ACC112 (cell line): Measurements from ENCODE around the gene NAV3.

ENCODE experiments used
- H2AFZ ChIP-seq: fragments of 200-600 bp; sonication (generic); one replicate; pipeline ENCODE4 v1.6.0; 2017; ENCODE audit warnings: antibody characterized with exemption, low read length; ENCODE audit not compliant: unreplicated experiment
- H3K27ac ChIP-seq: fragments of 200-600 bp; sonication (generic); 2 replicates; pipeline ENCODE4 v1.5.1; 2014; ENCODE audit warnings: low read depth, mild to moderate bottlenecking, antibody characterized with exemption, low read length, moderate library complexity
- H3K27me3 ChIP-seq: fragments of 200-600 bp; sonication (generic); 2 replicates; pipeline ENCODE4 v1.6.1; 2014; ENCODE audit warnings: mild to moderate bottlenecking, antibody characterized with exemption, low read length, moderate library complexity, mixed read lengths; ENCODE audit not compliant: insufficient read depth
- H3K36me3 ChIP-seq: fragments of 200-600 bp; sonication (generic); 2 replicates; pipeline ENCODE4 v1.6.1; 2016; ENCODE audit warnings: mild to moderate bottlenecking, antibody characterized with exemption, low read length, moderate library complexity, mixed read lengths; ENCODE audit not compliant: insufficient read depth
- H3K4me1 ChIP-seq: fragments of 200-600 bp; sonication (generic); one replicate; pipeline ENCODE4 v1.6.1; 2016; ENCODE audit warnings: low read length, mixed read lengths; ENCODE audit not compliant: insufficient read depth, unreplicated experiment, control insufficient read depth
- H3K4me3 ChIP-seq: fragments of 200-600 bp; sonication (generic); 2 replicates; pipeline ENCODE4 v1.5.1; 2014; ENCODE audit warnings: mild to moderate bottlenecking, low read depth, low read length
- H3K79me2 ChIP-seq: fragments of 200-600 bp; sonication (generic); one replicate; pipeline ENCODE4 v1.6.0; 2016; ENCODE audit warnings: low read length; ENCODE audit not compliant: control insufficient read depth, unreplicated experiment, insufficient read depth

Gene NAV3

GRCh38 chr12:77999074-77999715 lies 168.5 kb downstream of the NAV3 start:
- peaks cover 24% of the 10 kb centered on the region for H3K4me1 ChIP-seq
- H3K79me2 ChIP-seq = peaks cover 4% of the 10 kb centered on the region
- no peak overlapping the region for H2AFZ ChIP-seq
- no peaks in the 10 kb centered on the region for H3K27me3 ChIP-seq
- H3K36me3 ChIP-seq = peaks cover 7% of the 10 kb centered on the region
- no peak overlapping the region for H3K4me3 ChIP-seq
- H3K27ac ChIP-seq = no peak overlapping the region

- Histone ChIP-seq H3K4me3 (no peak overlapping the region), H3K4me1 (peaks cover 5% of the 10 kb centered on the region)
Measured at GRCh38 chr12:78002878-78003277, 172.2 kb downstream of the NAV3 start.

GRCh38 chr12:78004249-78005093 lies 173.8 kb downstream of the NAV3 start:
- no peak overlapping the region for H2AFZ ChIP-seq
- no peak overlapping the region for H3K4me3 ChIP-seq
- H3K27me3 ChIP-seq = no peaks in the 10 kb centered on the region
- H3K79me2 ChIP-seq = peaks cover 14% of the 10 kb centered on the region
- peaks cover 5% of the 10 kb centered on the region for H3K4me1 ChIP-seq
- H3K36me3 ChIP-seq = peaks cover 17% of the 10 kb centered on the region; the same call in 1 of the 2 replicates
- H3K27ac ChIP-seq = no peak overlapping the region

More at GRCh38 chr12:78002878-78003277, 172.2 kb downstream of the NAV3 start:
- Histone ChIP-seq H2AFZ (no peak overlapping the region), H3K36me3 (peaks cover 19% of the 10 kb centered on the region), H3K27me3 (no peaks in the 10 kb centered on the region), H3K27ac (no peak overlapping the region), H3K79me2 (peaks cover 12% of the 10 kb centered on the region)

- Histone ChIP-seq H3K36me3 (peaks cover 17% of the 10 kb centered on the region; the same call in 1 of the 2 replicates), H2AFZ (no peak overlapping the region), H3K79me2 (peaks cover 15% of the 10 kb centered on the region)
Measured at GRCh38 chr12:78005094-78005492, 174.4 kb downstream of the NAV3 start.

GRCh38 chr12:78007173-78007572 lies 176.5 kb downstream of the NAV3 start:
- Histone ChIP-seq H3K27me3 (no peaks in the 10 kb centered on the region), H3K79me2 (peaks cover 17% of the 10 kb centered on the region), H2AFZ (no peak overlapping the region), H3K27ac (no peak overlapping the region), H3K4me1 (peaks cover 5% of the 10 kb centered on the region), H3K4me3 (no peak overlapping the region), H3K36me3 (peaks cover 19% of the 10 kb centered on the region; the same call in 1 of the 2 replicates)

More at GRCh38 chr12:78005094-78005492, 174.4 kb downstream of the NAV3 start:
- Histone ChIP-seq H3K27me3 (no peaks in the 10 kb centered on the region), H3K4me3 (no peak overlapping the region), H3K27ac (no peak overlapping the region), H3K4me1 (peaks cover 5% of the 10 kb centered on the region)

- H3K4me1 ChIP-seq = no peaks in the 10 kb centered on the region
- H2AFZ ChIP-seq = no peak overlapping the region
- H3K27me3 ChIP-seq = no peaks in the 10 kb centered on the region
- H3K4me3 ChIP-seq = no peak overlapping the region
- H3K79me2 ChIP-seq = peaks cover 22% of the 10 kb centered on the region
- no peak overlapping the region for H3K27ac ChIP-seq
- peaks cover 22% of the 10 kb centered on the region; the same call in 1 of the 2 replicates for H3K36me3 ChIP-seq
Measured at GRCh38 chr12:78009031-78009430, 178.3 kb downstream of the NAV3 start.

GRCh38 chr12:78018171-78018910 lies 187.6 kb downstream of the NAV3 start:
- peak overlapping the region; percentile 16; the same call in 1 of the 2 replicates for H3K4me3 ChIP-seq
- H2AFZ ChIP-seq = no peak overlapping the region
- no peaks in the 10 kb centered on the region for H3K27me3 ChIP-seq
- H3K27ac ChIP-seq = peak overlapping the region; percentile 49
- peaks cover 16% of the 10 kb centered on the region for H3K36me3 ChIP-seq
- H3K79me2 ChIP-seq = peaks cover 26% of the 10 kb centered on the region
- H3K4me1 ChIP-seq = peaks cover 12% of the 10 kb centered on the region

- Histone ChIP-seq H2AFZ (no peak overlapping the region), H3K27ac (peak overlapping the region; percentile 49), H3K27me3 (no peaks in the 10 kb centered on the region), H3K79me2 (peaks cover 24% of the 10 kb centered on the region), H3K36me3 (peaks cover 21% of the 10 kb centered on the region), H3K4me1 (peaks cover 12% of the 10 kb centered on the region), H3K4me3 (no peak overlapping the region)
Measured at GRCh38 chr12:78018939-78019338, 188.2 kb downstream of the NAV3 start.

- Histone ChIP-seq H3K27me3 (no peaks in the 10 kb centered on the region), H3K79me2 (no peaks in the 10 kb centered on the region), H3K36me3 (peaks cover 49% of the 10 kb centered on the region), H3K4me3 (no peak overlapping the region), H3K4me1 (peaks cover 3% of the 10 kb centered on the region), H3K27ac (no peak overlapping the region), H2AFZ (no peak overlapping the region)
Measured at GRCh38 chr12:78028426-78028825, 197.7 kb downstream of the NAV3 start.

- H2AFZ ChIP-seq = peak overlapping the region; percentile 32
- H3K27ac ChIP-seq = peak overlapping the region; percentile 57
- H3K4me1 ChIP-seq = peaks cover 22% of the 10 kb centered on the region
- H3K4me3 ChIP-seq = peak overlapping the region; percentile 28; the same call in 1 of the 2 replicates
- H3K36me3 ChIP-seq = peaks cover 24% of the 10 kb centered on the region
- H3K27me3 ChIP-seq = no peaks in the 10 kb centered on the region
- no peaks in the 10 kb centered on the region for H3K79me2 ChIP-seq
Measured at GRCh38 chr12:78034025-78034424, 203.3 kb downstream of the NAV3 start.
